GM12891 (cell line): Measurements from ENCODE around the gene ATP6V1E1.

Source experiments
- PAX5 ChIP-seq: IDR thresholded peaks from 2 replicates; pipeline ENCODE4 v1.6.1; 2011; ENCODE audit warnings: low read length, moderate library complexity, mild to moderate bottlenecking; ENCODE audit not compliant: insufficient read depth, severe bottlenecking
- POLR2A ChIP-seq: IDR thresholded peaks from 2 replicates; pipeline ENCODE4 v1.6.1; 2011; ENCODE audit warnings: low read depth, low read length, control low read depth
- POLR2AphosphoS5 ChIP-seq: IDR thresholded peaks from 2 replicates; pipeline ENCODE4 v1.6.1; 2011; ENCODE audit warnings: low read depth, low read length, control low read depth
- SPI1 ChIP-seq: IDR thresholded peaks from 2 replicates; pipeline ENCODE4 v1.6.1; 2011; ENCODE audit warnings: low read depth, low read length, control low read depth
- TAF1 ChIP-seq: IDR thresholded peaks from 2 replicates; pipeline ENCODE4 v1.6.1; 2011; ENCODE audit warnings: low read depth, low read length, control low read depth

- TF ChIP-seq POLR2A, result no peak
- no peak for TF ChIP-seq PAX5
- TF ChIP-seq SPI1, result no peak
- no peak for TF ChIP-seq TAF1
- no peak for TF ChIP-seq POLR2AphosphoS5
Observed at GRCh38 chr22:17672417-17672991, 44.0 kb upstream of the ATP6V1E1 start.
